ENCODE measurements around the gene CBLN3. TPM values are rescaled to one million over a fixed set of nuclear protein-coding genes. Genes with fewer than 3 reads are reported as not detected.
A peak's percentile ranks its signal among the peaks of the same experiment; 100 is the strongest.

The CBLN3 gene
- total and polyA plus RNA-seq, 8 donors: 0.81 to 4.2 (median 2.1) TPM; not detected in 2

DNA sequence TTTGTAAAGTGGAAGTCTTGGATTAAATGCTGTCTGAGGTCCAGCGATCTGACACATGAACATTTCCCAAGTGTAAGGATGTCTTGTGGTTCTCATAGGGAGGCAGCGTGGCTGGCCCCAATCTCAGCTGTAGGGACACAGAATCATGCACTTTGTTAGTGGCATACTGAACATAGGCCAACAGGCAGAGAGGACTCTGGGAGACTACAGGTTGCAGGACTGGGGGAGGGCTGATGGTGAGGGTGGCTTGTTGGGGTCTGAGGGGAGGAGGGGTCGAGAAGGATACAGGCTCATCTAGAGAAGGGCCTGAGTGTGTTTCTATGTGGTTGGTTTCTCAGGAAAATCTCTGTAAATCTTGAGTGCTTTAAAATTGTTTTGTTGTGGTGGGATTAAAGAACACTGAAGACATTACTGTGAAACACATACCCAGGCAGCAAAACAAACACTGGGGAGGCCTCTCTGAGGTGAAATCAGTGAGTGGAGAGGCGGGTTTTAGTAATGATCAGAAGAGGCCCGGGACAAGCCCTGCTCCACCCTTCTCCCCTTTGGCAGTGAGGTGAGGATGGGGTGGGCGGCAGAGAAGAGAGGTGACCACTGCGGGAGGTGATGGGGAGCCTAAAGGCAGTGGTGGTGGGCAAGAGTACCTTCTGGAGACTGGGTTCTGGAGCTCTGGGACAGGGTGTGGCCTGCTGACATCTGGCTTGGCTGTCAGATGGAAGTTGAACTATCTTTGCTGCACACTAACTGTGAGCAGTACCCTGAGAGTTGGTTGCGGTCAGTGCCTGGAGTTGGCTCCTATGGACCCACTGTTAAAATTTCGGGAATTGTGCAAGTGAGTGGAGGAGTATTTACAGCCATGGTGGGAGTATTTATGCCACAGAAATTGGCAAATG lies 27.4 kb downstream of the CBLN3 start:
- peaks cover 37 to 71% (median 52%) of the 10 kb centered on the region in 4 donors for H3K4me1 ChIP-seq
- DNase-seq: no peak
- 52 to 66% (median 54%) methylated on average over 9 of the region's 9 CpGs for WGBS, 5 donors
- intact Hi-C loops (cut with DNase I; ENCODE audit: low total_unique reads): no loop called here
- no peak for TF ChIP-seq POLR2AphosphoS5 (IDR thresholded peaks at IDR 0.05)
- no peak for TF ChIP-seq EP300 (IDR thresholded peaks at IDR 0.05)
- TF ChIP-seq POLR2A (IDR thresholded peaks at IDR 0.05): no peak
- TF ChIP-seq, protein P1, sequence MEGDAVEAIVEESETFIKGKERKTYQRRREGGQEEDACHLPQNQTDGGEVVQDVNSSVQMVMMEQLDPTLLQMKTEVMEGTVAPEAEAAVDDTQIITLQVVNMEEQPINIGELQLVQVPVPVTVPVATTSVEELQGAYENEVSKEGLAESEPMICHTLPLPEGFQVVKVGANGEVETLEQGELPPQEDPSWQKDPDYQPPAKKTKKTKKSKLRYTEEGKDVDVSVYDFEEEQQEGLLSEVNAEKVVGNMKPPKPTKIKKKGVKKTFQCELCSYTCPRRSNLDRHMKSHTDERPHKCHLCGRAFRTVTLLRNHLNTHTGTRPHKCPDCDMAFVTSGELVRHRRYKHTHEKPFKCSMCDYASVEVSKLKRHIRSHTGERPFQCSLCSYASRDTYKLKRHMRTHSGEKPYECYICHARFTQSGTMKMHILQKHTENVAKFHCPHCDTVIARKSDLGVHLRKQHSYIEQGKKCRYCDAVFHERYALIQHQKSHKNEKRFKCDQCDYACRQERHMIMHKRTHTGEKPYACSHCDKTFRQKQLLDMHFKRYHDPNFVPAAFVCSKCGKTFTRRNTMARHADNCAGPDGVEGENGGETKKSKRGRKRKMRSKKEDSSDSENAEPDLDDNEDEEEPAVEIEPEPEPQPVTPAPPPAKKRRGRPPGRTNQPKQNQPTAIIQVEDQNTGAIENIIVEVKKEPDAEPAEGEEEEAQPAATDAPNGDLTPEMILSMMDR (IDR thresholded peaks at IDR 0.05): no peak
- no peak overlapping the region for H3K4me3 ChIP-seq
- peak overlapping the region in 4 of 5 donors; percentile 2 to 86 (median 40) for H3K27ac ChIP-seq
- H3K36me3 ChIP-seq: peaks cover 0 to 6% (median 5%) of the 10 kb centered on the region in 4 donors
- H3K9me3 ChIP-seq: no peaks in the 10 kb centered on the region
- no peaks in the 10 kb centered on the region for H3K27me3 ChIP-seq

DNA sequence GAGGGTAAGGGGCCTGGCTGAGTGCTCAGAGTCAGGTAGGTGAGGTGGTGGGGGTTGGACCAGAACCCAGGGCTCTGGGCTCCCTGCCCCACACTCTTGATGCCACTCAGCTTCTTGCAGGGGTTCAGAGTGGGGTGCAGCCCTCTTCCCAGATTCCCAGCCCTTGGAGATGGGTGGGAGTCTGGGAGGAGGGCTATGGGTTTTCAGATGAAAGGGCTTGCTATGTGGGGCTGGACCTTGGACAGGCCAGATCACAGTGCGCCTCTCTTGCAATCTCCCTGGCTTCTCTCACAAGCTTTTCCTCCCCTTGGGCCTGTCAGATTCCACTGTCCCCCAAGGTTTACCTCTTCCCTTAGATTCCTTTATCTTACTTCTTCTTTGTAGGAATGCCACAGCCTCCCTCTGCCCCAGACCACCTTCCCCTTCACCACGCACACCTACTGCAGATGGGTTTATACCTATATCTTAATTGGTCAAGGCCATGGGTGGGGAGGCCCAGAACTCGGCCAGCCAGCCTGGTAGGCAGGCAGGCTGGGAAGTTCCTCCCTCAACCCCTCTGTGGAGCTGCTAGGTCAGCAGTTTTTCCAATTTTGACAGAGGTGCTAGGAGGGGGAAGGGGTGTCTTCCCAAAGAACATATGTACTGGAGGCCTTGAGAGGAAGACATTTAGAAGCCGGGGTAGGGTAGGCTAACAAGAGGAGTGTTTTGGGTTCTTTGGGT lies 29.3 kb downstream of the CBLN3 start:
- DNase-seq: no peak
- 54 to 65% (median 60%) methylated on average over 4 of the region's 4 CpGs for WGBS, 5 donors
- Histone ChIP-seq H3K27ac (peak overlapping the region in 3 of 5 donors; percentile 76 to 86 (median 77)), H3K27me3 (no peaks in the 10 kb centered on the region), H3K4me3 (peak overlapping the region; percentile 61 to 74 (median 64)), H3K9me3 (no peaks in the 10 kb centered on the region), H3K4me1 (peaks cover 37 to 71% (median 52%) of the 10 kb centered on the region in 4 donors), H3K36me3 (no peaks in the 10 kb centered on the region)
- TF ChIP-seq POLR2A (IDR thresholded peaks at IDR 0.05) (no peak), POLR2AphosphoS5 (IDR thresholded peaks at IDR 0.05) (no peak), EP300 (IDR thresholded peaks at IDR 0.05) (no peak)
- TF ChIP-seq, protein P1 (IDR thresholded peaks at IDR 0.05): no peak
- intact Hi-C loops (cut with DNase I; ENCODE audit: low total_unique reads): no loop called here

DNA sequence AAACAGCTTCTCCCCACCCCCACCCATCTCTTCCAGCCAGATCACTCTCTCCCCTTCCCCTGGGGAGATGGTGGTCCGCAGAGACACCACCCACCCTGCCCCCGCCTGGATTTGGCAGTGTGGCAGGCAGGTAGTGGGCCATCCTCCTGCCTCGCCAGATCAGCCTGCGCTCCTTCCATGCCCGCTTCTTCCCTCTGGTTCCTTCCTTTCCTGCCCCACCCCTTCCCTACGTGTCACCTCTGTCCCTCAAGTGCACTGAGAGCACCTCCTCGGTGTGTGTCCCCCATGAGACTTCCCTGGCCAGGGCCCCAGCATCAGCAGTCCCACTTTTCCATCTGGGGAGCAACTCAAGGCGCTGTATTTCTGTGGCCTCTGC lies 30.0 kb downstream of the CBLN3 start:
- peak in 1 of 2 donors; percentile 62 for DNase-seq
- H3K4me1 ChIP-seq: peaks cover 37 to 68% (median 50%) of the 10 kb centered on the region in 4 donors
- no peaks in the 10 kb centered on the region for H3K9me3 ChIP-seq
- intact Hi-C loops (cut with DNase I; ENCODE audit: low total_unique reads): no loop called here
- H3K4me3 ChIP-seq: peak overlapping the region; percentile 61 to 74 (median 64)
- peak overlapping the region; percentile 11 to 86 (median 76) for H3K27ac ChIP-seq
- H3K27me3 ChIP-seq: no peaks in the 10 kb centered on the region
- WGBS, 5 donors: 11 to 27% (median 14%) methylated on average over 6 to 8 of the region's 8 CpGs
- no peaks in the 10 kb centered on the region for H3K36me3 ChIP-seq
- TF ChIP-seq EP300 (IDR thresholded peaks at IDR 0.05): no peak
- no peak for TF ChIP-seq POLR2AphosphoS5 (IDR thresholded peaks at IDR 0.05)
- TF ChIP-seq, protein P1 (IDR thresholded peaks at IDR 0.05): no peak
- TF ChIP-seq POLR2A (IDR thresholded peaks at IDR 0.05): no peak

DNA sequence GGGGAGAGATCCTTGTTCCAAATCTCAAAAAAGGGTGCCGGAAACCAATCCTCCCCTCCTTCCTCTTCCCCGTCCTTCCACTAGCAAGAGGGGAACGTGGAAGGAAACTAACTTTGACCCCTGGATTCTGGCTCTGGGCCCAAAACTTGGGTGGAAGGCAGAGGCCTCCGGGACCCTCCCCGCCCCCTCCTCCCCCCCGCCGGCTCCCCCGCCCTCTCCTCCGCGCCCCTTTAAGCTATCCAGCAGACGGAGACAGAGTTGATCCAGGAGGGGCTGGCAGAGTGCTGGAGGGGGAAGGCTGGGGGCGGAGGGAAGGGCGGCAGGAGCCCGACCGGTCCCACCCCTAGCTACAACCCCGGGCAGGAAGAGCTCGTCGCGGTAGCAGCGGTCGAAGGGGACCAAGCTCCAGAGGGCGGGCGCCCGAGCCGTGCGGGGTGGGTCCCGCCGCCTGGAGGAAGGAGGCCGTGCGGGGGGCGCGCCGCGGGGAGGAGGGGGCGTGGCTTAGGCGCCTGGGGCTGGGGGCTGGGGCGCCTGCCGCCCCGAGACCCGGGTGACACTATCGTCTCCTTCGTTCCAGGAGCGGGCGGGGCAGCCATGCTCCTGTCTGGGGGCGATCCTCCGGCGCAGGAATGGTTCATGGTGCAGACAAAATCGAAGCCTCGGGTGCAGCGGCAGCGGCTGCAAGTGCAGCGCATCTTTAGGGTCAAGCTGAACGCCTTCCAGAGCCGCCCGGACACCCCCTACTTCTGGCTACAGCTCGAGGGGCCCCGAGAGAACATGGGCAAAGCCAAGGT lies 30.6 kb downstream of the CBLN3 start, which contains the start of gene NYNRIN:
Gene NYNRIN (plus strand): TSS at position 351 of the 794 bp plus-strand sequence. CDS start 244 bp downstream, at position 595.
- 2 to 9% (median 2%) methylated on average over 4 to 53 of the region's 57 CpGs for WGBS, 5 donors
- Histone ChIP-seq H3K9me3 (no peaks in the 10 kb centered on the region), H3K27ac (peak within 1 kb of the TSS; percentile 58 to 86 (median 76)), H3K4me3 (peak within 1 kb of the TSS; percentile 61 to 74 (median 64)), H3K36me3 (no peaks in the 10 kb centered on the region), H3K27me3 (no peaks in the 10 kb centered on the region), H3K4me1 (peaks cover 37 to 62% (median 48%) of the 10 kb centered on the region in 4 donors)
- peak in 2 of 3 donors; percentile 28 to 54 for TF ChIP-seq POLR2AphosphoS5 (IDR thresholded peaks at IDR 0.05)
- TF ChIP-seq EP300 (IDR thresholded peaks at IDR 0.05): no peak
- DNase-seq: peak; percentile 40 to 91
- intact Hi-C loops (cut with DNase I; ENCODE audit: low total_unique reads): no loop called here

All from stomach (tissue), 9 donors.